LNCaP clone FGC (cell line): ENCODE results near the gene POLD1.

Source experiments
- DNase-seq: peaks from one replicate; pipeline ENCODE4 v3.0.0-alpha.2; 2011; ENCODE audit warnings: low read depth
- H3K4me3 ChIP-seq: 2 replicates; pipeline ENCODE4 v1.5.1; 2011; ENCODE audit warnings: mild to moderate bottlenecking, low read depth, low read length, control low read depth
- TF ChIP-seq, protein P1 (sequence below): IDR thresholded peaks from 2 replicates; pipeline ENCODE4 v1.5.1; 2012; ENCODE audit warnings: mild to moderate bottlenecking; ENCODE audit not compliant: control insufficient read depth, insufficient read depth; ENCODE audit errors: extremely low read depth

Gene POLD1

GRCh38 chr19:50368649-50369570, 15.2 kb upstream of the POLD1 start:
- peak; percentile 55 for DNase-seq
- TF ChIP-seq, protein P1, sequence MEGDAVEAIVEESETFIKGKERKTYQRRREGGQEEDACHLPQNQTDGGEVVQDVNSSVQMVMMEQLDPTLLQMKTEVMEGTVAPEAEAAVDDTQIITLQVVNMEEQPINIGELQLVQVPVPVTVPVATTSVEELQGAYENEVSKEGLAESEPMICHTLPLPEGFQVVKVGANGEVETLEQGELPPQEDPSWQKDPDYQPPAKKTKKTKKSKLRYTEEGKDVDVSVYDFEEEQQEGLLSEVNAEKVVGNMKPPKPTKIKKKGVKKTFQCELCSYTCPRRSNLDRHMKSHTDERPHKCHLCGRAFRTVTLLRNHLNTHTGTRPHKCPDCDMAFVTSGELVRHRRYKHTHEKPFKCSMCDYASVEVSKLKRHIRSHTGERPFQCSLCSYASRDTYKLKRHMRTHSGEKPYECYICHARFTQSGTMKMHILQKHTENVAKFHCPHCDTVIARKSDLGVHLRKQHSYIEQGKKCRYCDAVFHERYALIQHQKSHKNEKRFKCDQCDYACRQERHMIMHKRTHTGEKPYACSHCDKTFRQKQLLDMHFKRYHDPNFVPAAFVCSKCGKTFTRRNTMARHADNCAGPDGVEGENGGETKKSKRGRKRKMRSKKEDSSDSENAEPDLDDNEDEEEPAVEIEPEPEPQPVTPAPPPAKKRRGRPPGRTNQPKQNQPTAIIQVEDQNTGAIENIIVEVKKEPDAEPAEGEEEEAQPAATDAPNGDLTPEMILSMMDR: peak; percentile 73
- H3K4me3 ChIP-seq: peak overlapping the region; percentile 59

- DNase-seq: no peak
- TF ChIP-seq, protein P1: no peak
- H3K4me3 ChIP-seq: no peak overlapping the region
These were observed 12.2 kb upstream of the POLD1 start for GRCh38 chr19:50371914-50372475.

GRCh38 chr19:50376166-50377050, 7.7 kb upstream of the POLD1 start, which contains the start of gene NR1H2:
TSS of gene NR1H2 (plus strand) at chr19:50376457. CDS start at chr19:50377606, 1,149 bp downstream.
- TF ChIP-seq, protein P1: no peak
- DNase-seq: peak; percentile 96
- H3K4me3 ChIP-seq: peak within 1 kb of the TSS; percentile 93

- no peak for DNase-seq
- H3K4me3 ChIP-seq: peak overlapping the region; percentile 44
- TF ChIP-seq, protein P1: no peak
These were observed 7.1 kb upstream of the POLD1 start for GRCh38 chr19:50377051-50377461.

- TF ChIP-seq, protein P1: no peak
- no peak overlapping the region for H3K4me3 ChIP-seq
These were observed 6.6 kb upstream of the POLD1 start for GRCh38 chr19:50377517-50377916.

GRCh38 chr19:50378169-50378862, 5.8 kb upstream of the POLD1 start:
- no peak for DNase-seq
- no peak overlapping the region for H3K4me3 ChIP-seq
- TF ChIP-seq, protein P1: no peak

More at GRCh38 chr19:50377517-50377916, 6.6 kb upstream of the POLD1 start:
- no peak for DNase-seq
